ENCODE measurements around the gene CSF2.

GRCh38 chr5:132079619-132080018 is 6.0 kb downstream of the CSF2 start:
- TF ChIP-seq POLR2A (IDR thresholded peaks at IDR 0.05), result no peak
- no peak for TF ChIP-seq POLR2AphosphoS5 (IDR thresholded peaks at IDR 0.05)
- TF ChIP-seq CTCF (IDR thresholded peaks at IDR 0.05), result no peak
- TF ChIP-seq EP300 (IDR thresholded peaks at IDR 0.05; ENCODE audit: low read depth), result no peak

All from transverse colon (tissue), 4 donors.